NB4 (cell line): Measurements from ENCODE around the gene MYL6.

Source experiments
- POLR2A ChIP-seq: IDR thresholded peaks from 2 replicates; pipeline ENCODE4 v1.6.1; 2011; ENCODE audit warnings: mild to moderate bottlenecking; ENCODE audit not compliant: insufficient read length; ENCODE audit errors: extremely low read depth
- TF ChIP-seq, protein P1 (sequence below): IDR thresholded peaks from one replicate; pipeline ENCODE4 v1.5.1; 2012; ENCODE audit warnings: low read depth, low read length

DNA sequence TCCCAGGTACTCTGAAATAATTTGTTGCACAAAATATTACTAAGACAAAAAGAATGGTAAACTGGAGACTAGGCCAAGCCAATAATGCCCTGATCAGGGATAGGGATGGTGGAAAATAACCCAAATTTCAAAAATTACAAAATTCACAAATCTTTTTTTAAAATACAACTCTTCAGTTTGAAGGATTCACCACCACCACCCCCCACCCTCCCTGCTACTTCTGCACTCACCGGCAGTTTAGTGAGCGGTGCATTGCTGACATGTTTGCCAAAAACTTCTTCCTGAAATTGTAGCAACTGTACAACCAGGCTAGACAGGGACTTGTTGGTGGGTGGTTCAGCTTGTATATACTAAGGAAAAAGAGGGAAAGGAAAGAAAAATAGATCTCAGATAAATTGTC lies 28.8 kb downstream of the MYL6 start:
- TF ChIP-seq, protein P1, sequence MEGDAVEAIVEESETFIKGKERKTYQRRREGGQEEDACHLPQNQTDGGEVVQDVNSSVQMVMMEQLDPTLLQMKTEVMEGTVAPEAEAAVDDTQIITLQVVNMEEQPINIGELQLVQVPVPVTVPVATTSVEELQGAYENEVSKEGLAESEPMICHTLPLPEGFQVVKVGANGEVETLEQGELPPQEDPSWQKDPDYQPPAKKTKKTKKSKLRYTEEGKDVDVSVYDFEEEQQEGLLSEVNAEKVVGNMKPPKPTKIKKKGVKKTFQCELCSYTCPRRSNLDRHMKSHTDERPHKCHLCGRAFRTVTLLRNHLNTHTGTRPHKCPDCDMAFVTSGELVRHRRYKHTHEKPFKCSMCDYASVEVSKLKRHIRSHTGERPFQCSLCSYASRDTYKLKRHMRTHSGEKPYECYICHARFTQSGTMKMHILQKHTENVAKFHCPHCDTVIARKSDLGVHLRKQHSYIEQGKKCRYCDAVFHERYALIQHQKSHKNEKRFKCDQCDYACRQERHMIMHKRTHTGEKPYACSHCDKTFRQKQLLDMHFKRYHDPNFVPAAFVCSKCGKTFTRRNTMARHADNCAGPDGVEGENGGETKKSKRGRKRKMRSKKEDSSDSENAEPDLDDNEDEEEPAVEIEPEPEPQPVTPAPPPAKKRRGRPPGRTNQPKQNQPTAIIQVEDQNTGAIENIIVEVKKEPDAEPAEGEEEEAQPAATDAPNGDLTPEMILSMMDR: no peak
- TF ChIP-seq POLR2A: no peak
